ENCODE results near the gene MFSD11. TPM values are rescaled to one million over a fixed set of nuclear protein-coding genes. Genes with fewer than 3 reads are reported as not detected.
"Not testable (repeated sequence)": the region's sequence is repeated elsewhere in the genome, so short reads cannot be mapped to it uniquely, and the experiment has no call there.

Gene MFSD11
- polyA plus RNA-seq, 3 donors = 19.8 to 24.8 (median 23.8) TPM

GRCh38 chr17:76710863-76711611, 26.9 kb upstream of the MFSD11 start, which contains the start of gene MXRA7:
Gene MXRA7, minus strand, starts transcription at chr17:76710965. Its CDS starts 19 bp downstream, at chr17:76710946.
- 14% methylated on average over 26 of the region's 56 CpGs for WGBS (ENCODE audit: insufficient coverage)

GRCh38 chr17:76712321-76712720, 25.6 kb upstream of the MFSD11 start:
- peaks cover 39 to 40% of the 10 kb centered on the region in 2 donors for H3K4me1 ChIP-seq (ENCODE audit: control insufficient read depth in 1 of 2, insufficient read depth in 2 of 2, low read length in 2 of 2)
- H3K27ac Mint-ChIP-seq; H3K79me2 ChIP-seq (ENCODE audit: insufficient read depth, low read length); H2AFZ ChIP-seq (ENCODE audit: insufficient read depth, low read depth, low read length, poor library complexity, severe bottlenecking); H3K4me2 ChIP-seq (replicated peaks; ENCODE audit: extremely low read depth, low read length, poor library complexity, severe bottlenecking); DNase-seq; H3K4me3 ChIP-seq (replicated peaks in 1 of 3; ENCODE audit: low read depth in 2 of 3, low read length in 3 of 3); H3K4me3 Mint-ChIP-seq; H3K9me3 ChIP-seq (replicated peaks in 1 of 2; ENCODE audit: control insufficient read depth in 1 of 2, insufficient read depth in 1 of 2, low read length in 2 of 2); H3K9ac ChIP-seq (ENCODE audit: insufficient read depth, low read length, poor library complexity, severe bottlenecking); H3K27ac ChIP-seq (ENCODE audit: low read depth in 1 of 2, low read length in 2 of 2); H3K9me3 Mint-ChIP-seq: not testable (repeated sequence)
- Mint-ChIP-seq H3K4me1 (peaks cover 39% of the 10 kb centered on the region), H3K27me3 (ENCODE audit: low read depth in 3 of 3) (peaks cover 25 to 33% (median 26%) of the 10 kb centered on the region in 3 donors), H3K36me3 (peaks cover 38 to 45% of the 10 kb centered on the region in 2 donors)
- 100% methylated on average over 4 of the region's 7 CpGs for WGBS (ENCODE audit: insufficient coverage)
- intact Hi-C loops (cut with micrococcal nuclease) = loop anchor here in 1 of 2 donors (10.0 kb wide), 1 partner anchor 208 kb away; the partner anchor contains the start of gene RHBDF2
- H3K27me3 ChIP-seq (ENCODE audit: control insufficient read depth in 2 of 2, insufficient read depth in 2 of 2, low read length in 2 of 2) = peaks cover 8 to 17% of the 10 kb centered on the region in 2 donors
- peaks cover 41% of the 10 kb centered on the region for H4K20me1 ChIP-seq (ENCODE audit: insufficient read depth, low read length)
- peaks cover 21 to 42% of the 10 kb centered on the region in 2 donors for H3K36me3 ChIP-seq (replicated peaks in 1 of 2; ENCODE audit: control insufficient read depth in 1 of 2, insufficient read depth in 2 of 2, low read length in 2 of 2)

More at GRCh38 chr17:76710863-76711611, 26.9 kb upstream of the MFSD11 start, which contains the start of gene MXRA7:
- H3K79me2 ChIP-seq (ENCODE audit: insufficient read depth, low read length) = peaks cover 3% of the 10 kb centered on the region
- peaks cover 8 to 17% of the 10 kb centered on the region in 2 donors for H3K27me3 ChIP-seq (ENCODE audit: control insufficient read depth in 2 of 2, insufficient read depth in 2 of 2, low read length in 2 of 2)
- peak within 1 kb of the TSS; percentile 67 to 82 for H3K4me3 Mint-ChIP-seq
- H3K36me3 ChIP-seq (replicated peaks in 1 of 2; ENCODE audit: control insufficient read depth in 1 of 2, insufficient read depth in 2 of 2, low read length in 2 of 2) = peaks cover 15 to 29% of the 10 kb centered on the region in 2 donors
- DNase-seq = peak in 2 of 3 donors; percentile 43 to 46
- H3K27me3 Mint-ChIP-seq (ENCODE audit: low read depth in 3 of 3) = peaks cover 25 to 33% (median 26%) of the 10 kb centered on the region in 3 donors
- peaks cover 34% of the 10 kb centered on the region for H4K20me1 ChIP-seq (ENCODE audit: insufficient read depth, low read length)
- no peak for TF ChIP-seq CTCF (IDR thresholded peaks at IDR 0.05)
- H3K4me1 Mint-ChIP-seq = peaks cover 27% of the 10 kb centered on the region
- peak within 1 kb of the TSS in 2 of 3 experiments; percentile 16 to 61 for H3K4me3 ChIP-seq (replicated peaks in 1 of 3; ENCODE audit: low read depth in 2 of 3, low read length in 3 of 3)
- peak within 1 kb of the TSS; percentile 72 for H3K4me2 ChIP-seq (replicated peaks; ENCODE audit: extremely low read depth, low read length, poor library complexity, severe bottlenecking)
- peak within 1 kb of the TSS; percentile 53 for H2AFZ ChIP-seq (ENCODE audit: insufficient read depth, low read depth, low read length, poor library complexity, severe bottlenecking)
- H3K4me1 ChIP-seq (ENCODE audit: control insufficient read depth in 1 of 2, insufficient read depth in 2 of 2, low read length in 2 of 2) = peaks cover 26 to 28% of the 10 kb centered on the region in 2 donors
- no peak within 1 kb of the TSS for H3K27ac ChIP-seq (ENCODE audit: low read depth in 1 of 2, low read length in 2 of 2)
- H3K9me3 ChIP-seq (replicated peaks in 1 of 2; ENCODE audit: control insufficient read depth in 1 of 2, insufficient read depth in 1 of 2, low read length in 2 of 2) = no peaks in the 10 kb centered on the region
- H3K27ac Mint-ChIP-seq = peak within 1 kb of the TSS in 4 of 7 donors; percentile 53 to 84 (median 72)
- H3K36me3 Mint-ChIP-seq = peaks cover 34% of the 10 kb centered on the region in 2 donors
- H3K9ac ChIP-seq (ENCODE audit: insufficient read depth, low read length, poor library complexity, severe bottlenecking) = peak within 1 kb of the TSS; percentile 32
- intact Hi-C loops (cut with micrococcal nuclease) = loop anchor here in 1 of 2 donors (10.0 kb wide), 1 partner anchor 206 kb away; the partner anchor contains the start of gene RHBDF2
- H3K9me3 Mint-ChIP-seq = peaks cover 0 to 8% (median 2%) of the 10 kb centered on the region in 7 donors
